HG02981 (cell line): ENCODE measurements around the gene MCTP1.

Experiments
- ATAC-seq: cut with Tn5 transposase; IDR thresholded peaks from one replicate; pipeline ENCODE4 v1.9.1; 2021; ENCODE audit warnings: mild to moderate bottlenecking, moderate library complexity; ENCODE audit not compliant: unreplicated experiment

The MCTP1 gene

GRCh38 chr5:94731471-94731870 is 553.4 kb downstream of the MCTP1 start:
- ATAC-seq, result no peak

DNA sequence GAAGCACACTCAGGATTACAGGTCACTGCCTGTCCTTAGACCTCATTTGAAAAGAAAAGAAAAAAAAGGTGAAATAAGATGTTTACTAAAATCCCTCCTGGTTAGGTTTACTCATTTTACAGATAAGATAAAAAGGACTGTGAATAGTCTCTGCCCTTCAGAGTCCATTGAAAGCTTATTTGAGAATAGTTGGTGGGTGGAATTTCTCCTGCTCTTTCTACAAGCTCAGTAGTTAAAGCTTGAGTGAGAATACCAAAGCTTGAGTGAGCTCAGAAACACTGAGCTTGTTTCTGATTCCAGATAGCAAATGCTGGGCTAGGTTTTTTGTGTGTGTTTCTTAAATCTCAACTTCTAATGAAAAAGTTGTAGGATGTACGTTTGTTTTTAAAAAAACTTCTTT is 559.8 kb downstream of the MCTP1 start:
- ATAC-seq, result no peak

DNA sequence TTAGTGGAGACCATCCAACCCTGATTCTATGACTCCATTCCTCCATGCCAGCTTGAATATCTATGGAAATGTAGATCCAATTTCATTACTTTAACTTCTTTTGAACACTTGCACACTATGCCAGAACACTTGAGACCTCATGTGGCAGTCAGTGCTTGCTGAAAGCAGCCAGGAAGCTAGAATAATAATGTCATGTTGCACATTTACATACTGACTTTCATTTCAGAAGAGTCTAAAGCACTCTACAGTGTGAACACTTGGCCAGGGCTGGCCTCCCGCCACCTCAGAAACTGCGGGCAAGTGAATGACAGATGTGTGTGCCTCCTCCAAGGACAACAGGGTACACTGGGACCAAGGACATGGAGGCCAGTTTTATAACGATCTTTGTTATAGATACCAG is 569.1 kb downstream of the MCTP1 start:
- ATAC-seq, result no peak

DNA sequence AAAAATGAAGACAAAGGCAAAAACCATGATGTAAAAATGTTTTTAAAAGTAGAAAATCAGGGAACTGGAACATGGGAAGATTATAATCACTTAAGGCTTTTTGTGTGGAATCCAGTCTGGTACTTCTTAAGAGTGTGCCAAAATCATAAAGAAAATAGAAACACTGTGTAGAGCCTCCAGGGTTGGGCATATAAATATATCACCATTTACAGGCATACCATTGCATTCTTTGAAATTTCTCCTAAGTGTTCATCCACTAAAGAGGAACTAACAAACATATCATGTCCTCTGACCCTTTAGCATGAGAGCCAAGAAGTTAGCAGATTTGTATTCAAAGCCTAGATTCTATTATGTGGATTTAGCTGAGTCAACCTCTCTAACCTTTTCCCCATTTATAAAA is 573.1 kb downstream of the MCTP1 start:
- ATAC-seq, result no peak

- ATAC-seq, result no peak
Observed at GRCh38 chr5:94709277-94709676, 575.6 kb downstream of the MCTP1 start.

- ATAC-seq, result no peak
Observed at GRCh38 chr5:94707359-94707758, 577.5 kb downstream of the MCTP1 start.

DNA sequence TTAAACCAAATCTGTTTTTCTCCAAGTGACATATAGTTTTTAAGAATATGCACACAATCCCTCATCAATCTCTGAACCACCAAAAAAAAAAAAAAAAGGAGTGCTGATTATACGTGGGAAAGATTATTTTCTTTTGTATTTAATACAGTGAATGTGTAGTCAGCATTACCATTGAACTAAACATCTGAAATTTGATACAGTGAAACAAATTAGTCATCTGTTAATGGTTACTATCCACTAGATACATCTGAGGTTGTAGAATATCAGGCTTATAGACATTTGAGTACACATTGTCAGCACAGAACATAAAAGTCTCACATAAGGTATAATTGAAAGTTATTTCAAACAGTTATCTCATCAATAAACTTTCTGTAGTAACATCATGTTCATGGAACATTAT is 579.5 kb downstream of the MCTP1 start:
- no peak for ATAC-seq

DNA sequence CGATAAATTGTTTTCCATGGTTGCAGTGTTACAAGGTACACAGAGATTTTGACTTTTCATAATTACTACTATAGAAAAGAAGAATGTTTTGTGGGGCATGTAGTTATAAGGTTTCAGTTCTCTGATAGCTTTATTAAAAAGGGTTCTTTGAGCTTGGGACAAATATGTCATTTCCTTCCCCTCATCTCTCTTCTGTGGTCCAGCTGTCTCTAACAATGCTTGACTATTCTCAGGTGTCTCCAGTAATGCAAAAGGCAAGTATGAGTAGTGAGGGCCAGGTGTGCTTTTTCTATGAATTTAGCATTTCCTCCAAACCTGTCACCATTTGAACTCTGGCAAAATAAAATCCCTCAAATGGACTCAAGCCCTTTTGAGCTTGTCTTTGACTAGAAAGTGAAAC is 582.2 kb downstream of the MCTP1 start:
- ATAC-seq, result peak; percentile 67

DNA sequence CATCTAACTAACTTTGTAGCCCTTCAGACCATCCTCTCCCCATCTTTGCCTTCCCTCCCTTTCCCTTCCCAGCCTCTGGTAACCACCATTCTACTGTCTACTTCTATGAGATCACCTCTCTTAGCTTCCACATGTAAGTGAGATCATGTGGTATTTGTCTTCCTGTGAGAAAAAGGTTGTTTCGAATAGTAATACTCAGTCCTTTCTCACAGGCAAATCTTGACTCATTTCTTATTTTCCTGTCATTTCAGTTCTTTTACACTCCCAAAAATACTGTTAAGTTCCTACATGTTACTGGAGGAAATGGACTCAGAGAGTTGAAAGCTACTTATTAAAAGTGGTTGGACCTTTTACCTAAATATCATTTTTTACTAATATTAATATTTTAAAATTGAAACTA is 584.3 kb downstream of the MCTP1 start:
- ATAC-seq, result peak; percentile 73

DNA sequence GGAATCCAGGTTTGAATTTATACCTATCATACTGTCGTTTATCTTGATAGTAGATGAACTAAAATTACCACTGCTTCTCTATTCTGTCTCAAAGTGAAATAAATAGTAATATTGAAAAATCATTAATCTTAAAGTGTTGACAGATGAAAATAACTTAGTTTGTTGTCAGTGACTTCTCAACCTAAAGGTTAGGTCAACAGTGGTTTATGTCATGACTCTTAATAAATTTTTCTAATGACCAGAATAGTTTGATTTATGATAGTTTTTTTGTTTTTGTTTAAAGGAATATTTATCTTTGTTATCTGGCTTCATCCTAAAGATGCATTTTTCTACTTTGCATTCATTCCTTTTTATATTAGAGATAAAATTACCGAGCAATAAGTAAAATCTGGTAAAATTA is 585.3 kb downstream of the MCTP1 start:
- ATAC-seq, result no peak

DNA sequence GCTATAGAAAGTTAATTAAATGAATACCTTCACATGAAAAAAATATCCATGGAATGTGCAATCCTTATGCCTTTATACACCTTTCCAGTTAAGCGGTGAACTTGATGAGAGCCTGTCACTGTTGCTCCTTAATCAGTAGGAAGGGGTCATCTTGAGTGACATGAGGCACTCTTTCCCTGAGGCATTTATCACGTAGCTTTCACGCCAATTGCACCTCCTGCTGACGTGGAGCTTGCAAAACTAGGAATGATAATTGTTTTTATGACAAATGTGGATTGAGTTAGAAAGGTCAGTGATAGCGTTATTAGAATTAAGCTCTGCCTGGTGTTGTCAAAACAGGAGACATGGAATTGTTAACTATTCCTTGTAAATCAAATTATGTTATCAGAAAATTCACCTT is 586.7 kb downstream of the MCTP1 start:
- ATAC-seq, result no peak

DNA sequence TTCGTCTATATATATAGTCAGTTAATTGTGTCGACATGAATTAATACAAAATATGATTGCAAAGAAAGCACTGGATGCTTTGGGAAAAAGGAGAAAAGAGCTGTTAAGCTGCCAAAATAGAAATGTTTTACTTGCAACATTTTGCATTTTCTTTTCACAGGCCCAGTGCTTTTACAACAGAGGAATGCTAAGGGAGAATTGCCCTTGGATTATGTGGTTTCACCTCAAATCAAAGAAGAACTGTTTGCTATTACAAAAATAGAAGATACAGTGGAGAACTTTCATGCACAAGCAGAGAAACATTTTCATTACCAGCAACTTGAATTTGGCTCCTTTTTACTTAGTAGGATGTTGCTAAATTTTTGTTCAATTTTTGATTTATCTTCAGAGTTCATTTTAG is 590.2 kb downstream of the MCTP1 start:
- no peak for ATAC-seq

DNA sequence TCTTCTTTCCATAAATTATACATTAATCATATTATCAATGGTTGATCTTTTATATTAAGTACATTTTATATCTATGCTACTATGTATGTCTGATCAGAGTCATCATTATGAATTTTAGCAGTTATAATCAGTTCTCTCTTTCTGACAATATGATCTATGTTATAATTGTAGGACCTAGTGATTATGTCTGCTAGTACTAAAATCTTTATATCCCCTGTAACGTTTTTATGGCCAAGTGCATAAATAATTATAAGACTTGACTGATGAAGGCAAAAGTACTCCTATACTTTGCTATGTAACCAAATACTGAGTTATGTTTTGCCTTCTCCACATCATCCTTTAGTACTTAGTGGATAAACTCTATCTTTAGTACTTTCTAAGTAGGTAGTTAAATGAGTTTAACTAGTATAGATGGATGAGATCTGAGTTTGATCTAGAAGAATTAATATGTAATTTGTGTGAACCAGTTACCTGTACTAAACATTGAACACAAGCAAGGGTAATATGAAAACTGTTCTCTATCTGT is 591.0 kb downstream of the MCTP1 start:
- no peak for ATAC-seq

DNA sequence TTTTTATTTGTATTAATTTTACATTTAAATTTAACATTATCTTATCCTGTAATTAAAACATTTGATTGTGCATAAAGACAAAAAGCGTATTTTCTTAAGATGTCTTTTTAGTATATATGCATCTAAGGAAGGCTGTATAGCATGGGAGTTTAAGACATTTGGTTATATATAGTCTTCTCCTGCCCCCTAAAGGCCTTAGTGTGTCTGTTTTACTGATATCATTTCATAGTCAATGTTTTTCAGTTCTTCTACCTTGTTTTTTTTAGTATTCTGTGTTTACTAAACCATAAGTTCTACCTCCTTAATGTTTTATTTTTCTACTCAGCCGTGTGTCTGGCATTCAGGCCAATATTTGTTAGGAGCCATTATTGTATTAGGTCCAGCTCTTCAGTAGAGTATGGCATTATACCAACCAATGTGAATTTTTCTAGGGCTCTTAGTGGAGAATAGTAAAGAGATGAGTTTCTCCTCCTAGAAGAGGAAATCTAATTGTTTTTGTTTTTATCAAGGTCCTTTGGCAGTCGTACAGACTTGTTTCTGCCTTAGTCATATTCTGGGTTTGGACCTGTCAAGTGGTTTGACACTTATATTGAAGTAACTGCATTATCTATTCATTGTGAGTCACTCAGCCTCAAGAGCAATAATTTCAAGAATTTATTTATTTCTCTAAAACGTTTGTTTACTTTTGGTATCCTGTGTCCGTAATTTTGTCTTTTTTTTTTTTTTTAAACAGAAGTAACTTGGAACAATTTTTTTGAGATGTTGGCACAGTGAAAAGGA is 591.7 kb downstream of the MCTP1 start:
- ATAC-seq, result peak; percentile 61

GRCh38 chr5:94692581-94692980 is 592.3 kb downstream of the MCTP1 start:
- no peak for ATAC-seq

GRCh38 chr5:94691949-94692348 is 592.9 kb downstream of the MCTP1 start:
- no peak for ATAC-seq

DNA sequence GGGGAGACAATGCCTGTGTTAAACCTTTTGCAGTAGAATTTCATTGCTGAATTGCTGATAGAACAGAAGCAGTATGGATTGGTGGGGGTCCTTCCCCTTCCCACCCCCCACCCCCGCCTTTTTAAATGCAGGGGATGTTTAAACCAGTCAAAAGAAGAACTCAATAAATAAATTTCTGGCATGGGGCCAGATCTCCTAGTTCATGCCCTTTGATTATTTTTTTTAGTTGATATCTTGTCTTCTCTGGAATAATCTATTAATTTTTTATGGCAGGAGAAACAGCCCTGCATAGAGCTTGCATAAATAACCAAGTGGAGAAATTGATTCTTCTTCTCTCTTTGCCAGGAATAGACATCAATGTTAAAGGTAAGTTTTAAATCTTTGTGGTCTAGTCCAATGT is 593.6 kb downstream of the MCTP1 start:
- no peak for ATAC-seq

DNA sequence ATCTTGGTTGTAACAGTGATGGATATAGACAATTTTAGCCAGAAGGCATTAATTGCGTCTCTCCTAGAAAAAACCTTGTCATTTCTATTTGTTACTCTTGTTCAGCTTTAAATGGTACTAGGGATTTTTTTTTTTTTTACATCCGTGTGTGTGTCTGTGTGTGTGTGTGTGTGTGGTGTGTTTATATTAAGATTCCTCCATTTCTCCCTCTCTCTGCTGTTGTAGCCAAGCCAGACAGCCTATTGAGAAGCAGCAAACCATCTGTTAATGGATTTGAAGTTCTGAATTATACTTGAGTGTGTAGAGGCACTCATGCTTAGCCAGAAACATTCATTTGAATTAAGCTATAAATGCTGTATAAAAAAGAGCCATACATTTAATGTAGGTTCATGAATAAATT is 594.1 kb downstream of the MCTP1 start:
- no peak for ATAC-seq

DNA sequence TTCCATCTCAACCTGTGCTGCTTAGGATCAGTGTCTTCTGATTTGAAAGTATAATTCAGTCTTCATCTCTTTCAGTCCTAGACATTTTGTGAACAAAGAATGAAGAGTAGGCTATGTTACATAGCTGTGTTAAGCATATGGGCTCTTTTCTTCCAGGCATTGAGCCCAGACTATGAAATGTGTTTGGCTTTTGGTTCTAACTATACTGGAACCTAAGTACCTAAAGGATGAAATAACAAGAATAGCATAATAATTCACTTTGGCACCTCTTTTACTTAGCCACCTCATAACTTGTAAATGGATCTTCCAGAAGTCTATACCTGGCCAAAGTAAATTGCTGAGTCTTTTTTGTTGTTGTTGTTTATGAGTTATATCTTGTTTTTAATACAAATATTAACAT is 595.0 kb downstream of the MCTP1 start:
- ATAC-seq, result no peak

- no peak for ATAC-seq
Observed at GRCh38 chr5:94682814-94683520, 601.9 kb downstream of the MCTP1 start.

DNA sequence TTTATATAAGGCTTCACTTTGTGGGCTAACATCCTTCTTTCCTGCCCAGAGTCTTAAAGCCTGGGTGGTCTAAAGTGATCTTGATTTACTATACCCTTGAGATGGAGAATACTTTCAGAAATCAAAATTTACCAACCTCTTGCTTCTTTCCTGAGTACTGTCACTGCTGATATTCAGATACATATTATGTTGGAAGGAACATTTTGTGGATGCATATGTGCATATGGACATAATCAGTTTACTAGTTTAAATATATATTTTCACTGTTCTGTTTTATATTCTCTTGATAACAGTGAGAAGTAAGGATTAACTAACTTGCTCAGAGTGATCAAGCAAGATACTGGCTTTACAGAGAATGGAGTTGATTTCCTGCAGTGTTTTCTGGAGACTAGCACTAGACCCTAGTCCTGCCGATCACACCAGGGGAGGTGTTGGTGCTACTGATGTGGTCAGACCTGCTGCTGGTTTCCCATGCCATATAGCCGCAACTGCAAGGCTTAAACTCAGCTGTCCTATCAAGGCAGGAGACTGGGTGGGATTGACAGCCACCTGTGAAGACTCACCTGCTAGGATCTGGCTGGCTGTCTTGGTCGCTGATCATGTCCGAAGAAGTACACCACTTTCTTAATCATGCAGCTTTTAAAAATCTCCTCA is 608.8 kb downstream of the MCTP1 start:
- ATAC-seq, result no peak
